Stomach (tissue), 4 donors: ENCODE measurements around the gene GPR68.

Experiments
- EP300 ChIP-seq: sonication (generic); formaldehyde crosslinking; IDR thresholded peaks from one replicate; pipeline ENCODE4 v1.6.1; 2017; ENCODE audit warnings: antibody characterized with exemption
- POLR2A ChIP-seq, 4 donors: fragments of 450-650 bp; IDR thresholded peaks; one replicate each; pipeline ENCODE4 v1.6.1; 2016; ENCODE audit warnings: antibody characterized with exemption in 4 of 4, control low read depth in 2 of 4, mild to moderate bottlenecking in 1 of 4, moderate library complexity in 1 of 4
- TF ChIP-seq, protein P1 (sequence below), 7 experiments: fragments of 450-650 bp in 4 of 7; fragments of 200-600 bp in 3 of 7; sonication (generic) in 3 of 7; IDR thresholded peaks; one replicate each; pipeline ENCODE4 v1.5.1; 2016 to 2019; ENCODE audit warnings: antibody characterized with exemption in 7 of 7, control low read depth in 2 of 7, mild to moderate bottlenecking in 1 of 7

DNA sequence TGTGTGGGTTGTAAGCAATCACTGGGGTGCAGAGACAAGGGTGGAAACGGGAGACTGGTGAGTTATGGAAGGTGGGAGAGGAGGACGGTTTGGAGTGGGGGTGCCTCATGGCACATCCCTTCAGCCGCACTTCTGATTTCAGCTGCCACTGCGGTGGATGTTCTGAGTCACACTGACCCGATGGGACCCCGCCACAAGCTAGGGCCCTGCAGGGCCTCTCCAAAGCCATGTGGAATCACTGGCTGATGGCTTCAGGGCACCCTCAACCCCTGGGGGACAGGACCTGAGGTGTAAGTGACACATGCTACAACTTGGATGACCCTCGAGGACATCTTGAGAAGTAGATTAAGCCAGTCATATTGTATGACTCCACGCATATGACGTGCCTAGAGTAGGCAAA is 53.7 kb downstream of the GPR68 start:
- no peak for TF ChIP-seq POLR2A (IDR thresholded peaks at IDR 0.05)
- TF ChIP-seq, protein P1, sequence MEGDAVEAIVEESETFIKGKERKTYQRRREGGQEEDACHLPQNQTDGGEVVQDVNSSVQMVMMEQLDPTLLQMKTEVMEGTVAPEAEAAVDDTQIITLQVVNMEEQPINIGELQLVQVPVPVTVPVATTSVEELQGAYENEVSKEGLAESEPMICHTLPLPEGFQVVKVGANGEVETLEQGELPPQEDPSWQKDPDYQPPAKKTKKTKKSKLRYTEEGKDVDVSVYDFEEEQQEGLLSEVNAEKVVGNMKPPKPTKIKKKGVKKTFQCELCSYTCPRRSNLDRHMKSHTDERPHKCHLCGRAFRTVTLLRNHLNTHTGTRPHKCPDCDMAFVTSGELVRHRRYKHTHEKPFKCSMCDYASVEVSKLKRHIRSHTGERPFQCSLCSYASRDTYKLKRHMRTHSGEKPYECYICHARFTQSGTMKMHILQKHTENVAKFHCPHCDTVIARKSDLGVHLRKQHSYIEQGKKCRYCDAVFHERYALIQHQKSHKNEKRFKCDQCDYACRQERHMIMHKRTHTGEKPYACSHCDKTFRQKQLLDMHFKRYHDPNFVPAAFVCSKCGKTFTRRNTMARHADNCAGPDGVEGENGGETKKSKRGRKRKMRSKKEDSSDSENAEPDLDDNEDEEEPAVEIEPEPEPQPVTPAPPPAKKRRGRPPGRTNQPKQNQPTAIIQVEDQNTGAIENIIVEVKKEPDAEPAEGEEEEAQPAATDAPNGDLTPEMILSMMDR (IDR thresholded peaks at IDR 0.05) = no peak
- TF ChIP-seq EP300 = no peak
